GM19463 (cell line): ENCODE measurements around the gene RBCK1.
"Not testable (repeated sequence)": the region's sequence is repeated elsewhere in the genome, so short reads cannot be mapped to it uniquely, and the experiment has no call there.

ENCODE experiments used
- ATAC-seq: cut with Tn5 transposase; IDR thresholded peaks from one replicate; pipeline ENCODE4 v1.9.1; 2021; ENCODE audit warnings: mild to moderate bottlenecking, moderate library complexity; ENCODE audit not compliant: unreplicated experiment

RBCK1 gene

GRCh38 chr20:434221-434620 lies 26.1 kb downstream of the RBCK1 start:
- ATAC-seq: no peak

DNA sequence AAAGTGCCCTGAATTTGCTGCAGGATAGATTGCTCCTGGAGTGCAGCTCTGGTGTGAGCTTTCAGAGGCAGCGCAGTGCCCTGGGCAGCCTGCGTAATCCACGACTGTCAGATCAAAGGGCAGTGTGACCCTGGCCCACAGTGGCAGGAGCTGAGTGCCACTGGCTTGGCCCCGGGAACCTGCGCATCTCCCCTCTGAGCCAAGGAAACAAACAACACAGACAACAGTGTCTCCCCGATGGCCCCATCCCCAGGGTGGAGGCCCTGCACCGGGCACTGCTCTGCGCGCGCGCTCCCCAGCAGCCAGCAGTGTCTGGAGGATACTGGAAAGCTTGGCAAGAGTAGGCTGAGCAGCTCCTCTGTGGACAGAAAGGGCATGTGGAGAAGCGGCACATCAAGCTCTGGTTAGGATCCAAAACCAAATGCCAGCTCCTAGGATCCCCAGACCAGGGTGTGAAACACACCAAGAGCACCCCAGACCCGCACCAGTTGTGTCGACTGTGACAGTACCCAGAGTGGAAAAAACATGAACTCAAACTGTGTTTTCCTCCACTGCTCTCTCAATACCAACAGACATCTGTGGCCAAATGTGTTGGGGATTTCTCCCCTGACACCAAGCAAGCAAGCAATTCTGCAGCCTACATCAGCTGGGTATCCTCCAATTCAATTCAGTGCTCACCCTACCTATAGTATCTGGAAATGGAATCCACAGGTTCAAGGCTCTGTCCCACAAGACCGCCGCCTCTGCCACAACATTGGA lies 26.7 kb downstream of the RBCK1 start:
- ATAC-seq: no peak

DNA sequence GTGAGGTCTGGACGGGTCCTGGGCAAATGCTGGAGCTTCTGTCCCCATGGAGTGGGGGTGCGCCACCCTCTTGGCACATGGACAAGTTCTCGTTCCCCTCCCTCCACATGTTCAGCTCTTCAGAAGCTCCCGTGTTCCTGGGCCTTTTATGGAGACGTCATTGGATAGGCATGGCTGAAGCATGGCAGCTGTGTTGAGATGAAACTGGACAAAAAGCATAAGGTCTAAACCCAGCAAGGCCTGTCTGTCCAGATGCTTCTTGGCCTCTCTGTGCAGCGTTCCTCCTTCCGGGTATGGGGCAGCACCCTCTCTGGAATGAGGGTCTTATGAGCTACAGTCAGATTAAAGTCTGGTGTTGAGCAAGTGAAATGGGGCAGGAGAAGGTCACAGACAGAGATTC lies 27.5 kb downstream of the RBCK1 start:
- ATAC-seq: no peak

GRCh38 chr20:436476-436875 lies 28.4 kb downstream of the RBCK1 start:
- no peak for ATAC-seq

- no peak for ATAC-seq
Measured at GRCh38 chr20:437787-438486, 29.8 kb downstream of the RBCK1 start.

GRCh38 chr20:438571-439469 lies 30.7 kb downstream of the RBCK1 start:
- ATAC-seq: no peak

DNA sequence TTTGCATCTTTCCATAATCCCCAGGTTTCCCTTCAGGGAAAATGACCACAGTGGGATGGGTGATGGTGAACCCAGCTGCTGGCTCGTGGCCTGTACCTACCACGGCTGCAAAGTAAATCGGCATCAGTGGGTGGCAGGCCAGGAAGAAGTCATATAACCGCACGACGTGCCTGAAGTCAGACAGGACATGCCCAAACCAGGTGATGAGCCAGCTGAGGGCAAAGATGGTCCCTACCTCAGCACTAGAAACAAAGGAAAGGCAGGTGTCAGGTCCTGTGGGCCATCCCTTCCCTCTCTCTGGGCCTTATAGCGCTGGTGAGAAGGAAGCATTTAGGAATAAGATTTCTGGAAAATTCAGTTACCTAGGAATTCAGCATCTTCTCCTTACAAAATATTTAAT lies 32.0 kb downstream of the RBCK1 start:
- no peak for ATAC-seq

GRCh38 chr20:440636-441035 lies 32.5 kb downstream of the RBCK1 start:
- no peak for ATAC-seq

DNA sequence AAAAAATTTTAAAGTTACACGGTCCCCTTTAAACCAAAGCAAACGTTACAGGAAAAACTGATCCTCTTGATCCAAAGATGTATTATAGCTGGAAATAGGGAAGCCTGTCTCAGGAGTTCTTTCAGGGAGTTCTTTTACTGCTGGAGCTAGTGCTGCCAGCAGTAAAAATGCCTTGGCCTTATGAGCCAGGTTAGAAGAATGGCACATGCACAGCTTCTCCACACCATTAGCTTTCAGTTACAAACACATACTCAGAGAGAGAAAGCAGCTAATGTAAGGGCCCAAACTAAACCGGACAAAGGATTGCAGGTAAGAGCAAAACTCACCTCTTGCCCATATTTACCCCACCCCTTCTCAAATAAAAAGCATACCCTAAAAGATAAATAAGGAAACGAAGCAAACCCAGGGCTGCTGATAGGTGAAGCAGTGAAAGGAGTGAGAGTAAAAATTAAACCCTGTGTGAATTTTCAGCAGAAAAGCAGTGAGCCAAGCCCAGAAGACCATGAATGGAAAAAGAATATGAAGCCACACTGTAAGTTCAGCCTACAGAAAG lies 35.2 kb downstream of the RBCK1 start:
- no peak for ATAC-seq

DNA sequence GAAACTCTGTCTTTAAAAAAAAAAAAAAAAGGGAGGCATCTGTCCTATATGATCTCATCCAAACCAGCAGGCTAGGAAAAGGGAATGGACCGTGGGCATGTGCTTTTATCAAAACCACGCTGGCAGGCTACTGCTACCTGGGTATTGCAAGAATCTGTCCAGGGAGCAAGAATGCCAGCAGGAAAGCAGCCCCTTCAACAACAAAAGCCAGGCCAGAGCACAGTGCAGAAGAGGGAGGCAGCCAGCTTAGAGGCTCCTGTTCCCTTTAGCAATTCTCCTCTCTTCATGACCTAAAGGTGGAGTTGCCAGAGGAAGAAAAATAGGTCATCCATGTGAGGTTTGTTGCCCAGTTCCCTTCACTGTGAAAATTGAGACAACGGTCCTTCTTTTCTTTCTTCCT lies 36.0 kb downstream of the RBCK1 start:
- no peak for ATAC-seq

- ATAC-seq: no peak
Measured at GRCh38 chr20:444862-445426, 36.8 kb downstream of the RBCK1 start.

DNA sequence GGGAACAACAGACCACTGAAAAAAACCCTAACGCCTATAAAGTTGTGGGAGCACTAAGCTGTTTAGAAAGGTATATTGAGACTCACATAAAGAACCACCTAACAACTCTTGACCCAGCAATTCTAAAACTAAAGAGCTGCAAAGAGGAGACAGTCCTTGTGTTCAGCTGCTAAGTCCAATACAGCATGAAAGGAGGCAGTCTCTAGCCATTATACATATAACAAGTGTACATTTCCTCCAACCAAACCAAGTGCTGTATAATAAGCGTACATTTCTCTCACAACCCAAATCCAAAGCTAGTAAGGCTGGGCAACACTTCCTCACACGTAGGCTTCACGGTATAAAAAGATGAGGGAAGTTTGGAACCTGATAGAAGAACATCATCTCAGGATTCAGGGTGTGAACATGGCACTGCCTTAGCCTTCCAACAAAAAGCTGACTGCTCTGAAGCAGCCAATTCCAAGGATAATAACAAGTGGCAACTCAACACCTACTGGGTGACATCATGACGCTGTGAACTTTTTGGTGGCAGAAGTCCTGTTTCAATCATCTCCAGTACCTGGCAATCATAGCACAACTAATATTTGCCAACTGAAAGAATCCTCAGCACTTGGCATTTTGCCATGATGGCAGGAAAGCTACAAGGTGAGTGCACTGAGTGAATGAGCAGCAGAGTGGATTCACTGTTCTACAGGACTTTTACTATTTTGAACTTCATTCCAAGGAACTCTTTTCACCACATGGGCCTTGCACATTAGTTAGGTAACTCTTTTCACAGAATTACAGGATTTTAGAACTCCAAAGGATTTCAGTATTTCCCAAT lies 37.6 kb downstream of the RBCK1 start:
- no peak for ATAC-seq

GRCh38 chr20:452021-452420 lies 43.9 kb downstream of the RBCK1 start:
- not testable (repeated sequence) for ATAC-seq

DNA sequence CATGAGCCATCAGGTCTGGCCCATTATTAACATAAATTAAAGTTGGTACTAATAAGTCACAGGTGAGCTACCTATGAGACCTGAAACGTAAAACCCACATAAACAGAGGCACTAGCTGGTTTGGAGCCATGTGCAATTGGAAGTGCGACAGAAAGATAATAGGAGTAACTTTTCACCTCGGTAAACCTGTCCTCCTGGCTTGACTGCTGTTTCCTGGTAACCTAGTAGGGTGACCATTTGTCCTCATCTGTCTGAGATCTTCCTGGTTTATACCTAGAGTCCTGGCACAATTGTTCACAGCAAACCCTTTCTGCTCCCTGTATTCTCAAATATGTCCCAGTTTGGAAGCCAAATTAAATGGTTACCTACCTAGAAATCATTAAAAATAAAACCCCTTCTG lies 46.9 kb downstream of the RBCK1 start:
- no peak for ATAC-seq

DNA sequence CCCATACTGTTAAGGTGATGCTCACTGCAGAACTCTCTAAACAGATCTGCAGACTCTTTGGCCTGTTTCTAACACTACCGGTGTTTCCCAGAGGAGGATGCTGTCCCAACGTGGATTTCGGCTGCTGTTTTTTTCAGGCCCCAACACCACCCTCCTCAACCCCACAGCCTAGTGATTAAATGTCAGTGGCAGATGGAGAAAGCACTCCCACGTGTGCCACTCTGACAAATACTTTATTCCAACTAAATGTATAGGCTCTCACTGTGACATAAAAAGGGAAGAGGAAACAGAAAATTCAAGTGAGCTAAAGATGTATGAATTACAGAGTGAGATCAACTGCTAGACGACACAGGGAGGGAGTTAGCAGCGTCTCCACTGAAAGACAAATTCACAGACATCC lies 50.7 kb downstream of the RBCK1 start:
- no peak for ATAC-seq

- no peak for ATAC-seq
Measured at GRCh38 chr20:460180-460579, 52.1 kb downstream of the RBCK1 start.

DNA sequence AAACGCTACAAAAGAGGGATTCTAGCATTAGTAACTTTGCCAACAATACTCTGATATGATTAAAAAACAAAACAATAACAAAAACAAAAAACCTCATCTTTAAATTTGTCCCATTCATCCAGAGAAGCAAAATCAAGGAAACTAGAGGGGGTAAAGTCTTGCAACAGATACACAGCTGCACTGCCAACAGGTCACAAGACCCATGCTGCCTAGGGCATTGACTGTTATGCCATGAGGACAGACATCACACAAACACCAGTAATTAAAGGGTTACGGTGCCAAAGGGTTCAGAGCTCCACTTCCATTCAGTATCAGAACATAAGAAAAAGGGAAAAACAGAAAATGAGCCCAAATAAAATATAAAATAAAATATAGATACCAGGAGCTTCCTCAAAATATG lies 52.6 kb downstream of the RBCK1 start:
- ATAC-seq: no peak

DNA sequence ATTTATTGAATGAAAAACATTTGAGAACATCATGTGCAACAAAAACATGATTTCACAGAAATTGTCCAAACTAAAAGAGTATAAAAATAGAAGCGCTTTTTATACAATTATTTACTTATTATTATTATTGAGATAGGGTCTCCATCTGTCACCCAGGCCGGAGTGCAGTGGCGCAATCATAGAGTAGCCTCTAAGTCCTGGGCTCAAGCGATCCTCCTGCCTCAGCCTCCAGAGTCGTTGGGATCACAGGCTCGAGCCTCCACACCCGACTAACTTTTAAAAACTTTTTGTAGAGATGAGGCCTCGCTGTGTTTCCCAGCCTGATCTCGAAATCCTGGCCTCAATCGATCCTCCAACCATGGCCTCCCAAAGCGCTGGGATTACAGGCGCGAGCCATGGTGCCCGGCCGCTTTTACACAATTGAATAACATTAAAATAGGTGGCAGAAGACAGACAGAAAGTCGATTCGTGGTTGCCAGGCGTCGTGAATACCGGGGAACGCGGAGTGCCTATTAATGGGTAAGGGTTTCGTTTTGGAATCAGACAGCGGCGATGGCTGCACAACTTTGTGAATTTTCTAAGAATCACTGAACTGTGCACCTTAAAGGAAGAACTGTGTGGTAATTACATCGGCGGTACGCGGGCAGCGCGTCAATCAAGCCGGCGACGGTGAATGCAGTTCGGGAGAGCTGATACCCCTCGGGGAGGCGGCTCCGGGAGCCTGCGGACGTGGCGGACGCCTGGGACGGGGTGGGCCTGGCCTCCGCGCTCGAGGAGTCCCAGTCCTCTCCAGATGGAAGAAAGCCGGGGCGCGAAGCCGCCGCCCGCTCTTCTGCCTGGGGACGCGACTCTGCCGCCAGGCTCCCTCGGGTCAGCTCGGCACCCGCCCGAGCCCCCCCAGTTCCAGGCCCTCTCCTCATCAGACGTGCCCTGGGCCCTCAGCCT lies 53.4 kb downstream of the RBCK1 start:
- ATAC-seq: peak; percentile 24
